Stimulated activated CD4-positive, alpha-beta T cell treated with anti-CD3 and anti-CD28 coated beads, TNF-alpha, amount 100 ng/mL, for 48 hours (primary cell): ENCODE measurements around the gene GALNT9.
"Not testable (repeated sequence)": the region's sequence is repeated elsewhere in the genome, so short reads cannot be mapped to it uniquely, and the experiment has no call there.

Experiments
- DNase-seq, 3 donors: peaks; one replicate each; pipeline ENCODE4 v3.0.0-alpha.2; 2020; ENCODE audit warnings: low read depth in 3 of 3

Gene GALNT9

DNA sequence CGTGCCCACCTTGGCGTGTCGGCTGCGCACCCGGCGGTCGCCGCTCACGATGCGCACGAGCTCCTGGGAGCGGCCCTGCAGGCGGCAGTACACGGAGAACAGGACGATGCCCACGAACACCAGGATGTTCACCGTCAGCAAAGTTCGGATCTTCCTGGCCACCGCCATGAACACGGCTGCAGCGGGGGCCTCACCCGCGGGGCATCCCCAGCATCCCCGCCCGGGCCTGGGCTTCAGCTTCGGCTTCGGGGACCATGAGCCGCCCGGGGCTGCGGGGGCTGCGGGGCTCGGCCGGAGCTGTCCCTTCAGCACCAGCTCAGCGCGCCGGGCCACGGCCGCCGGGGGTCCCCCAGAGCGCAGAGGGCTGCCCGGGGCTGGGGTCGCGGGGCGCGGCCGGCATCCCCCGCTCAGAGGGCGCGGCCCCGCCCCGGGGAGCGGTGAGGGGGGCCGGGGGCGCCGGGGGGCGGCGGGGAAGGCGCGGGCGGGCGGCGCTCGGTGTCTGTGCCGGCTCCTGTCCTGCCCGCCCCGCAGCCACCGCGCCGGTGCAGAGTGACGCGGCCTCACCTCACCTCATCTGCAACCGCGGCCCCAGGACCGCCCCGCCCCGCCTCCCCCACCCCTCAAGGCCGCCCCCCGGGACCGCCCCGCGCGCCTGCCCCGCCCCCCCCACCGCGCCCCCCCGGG lies at the start of gene GALNT9:
Gene GALNT9, minus strand, starts transcription at position 554 of the 684 bp plus-strand sequence. Its CDS starts 386 bp downstream, at position 168.
- DNase-seq, result no peak

DNA sequence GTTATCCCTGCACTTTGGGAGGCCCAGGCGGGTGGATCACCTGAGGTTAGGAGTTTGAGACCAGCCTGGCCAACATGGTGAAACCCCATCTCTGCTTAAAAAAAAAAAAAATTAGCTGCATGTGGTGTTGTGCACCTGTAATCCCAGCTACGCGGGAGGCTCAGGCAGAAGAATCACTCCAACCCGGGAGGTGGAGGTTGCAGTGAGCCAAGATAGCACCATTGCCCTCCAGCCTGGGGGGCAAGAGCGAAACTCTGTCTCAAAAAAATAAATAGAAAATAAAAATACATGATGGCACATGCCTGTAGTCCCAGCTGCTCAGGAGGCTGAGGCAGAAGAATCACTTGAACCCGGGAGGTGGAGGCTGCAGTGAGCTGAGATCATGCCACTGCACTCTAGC lies 49.7 kb upstream of the GALNT9 start:
- DNase-seq, result not testable (repeated sequence)

DNA sequence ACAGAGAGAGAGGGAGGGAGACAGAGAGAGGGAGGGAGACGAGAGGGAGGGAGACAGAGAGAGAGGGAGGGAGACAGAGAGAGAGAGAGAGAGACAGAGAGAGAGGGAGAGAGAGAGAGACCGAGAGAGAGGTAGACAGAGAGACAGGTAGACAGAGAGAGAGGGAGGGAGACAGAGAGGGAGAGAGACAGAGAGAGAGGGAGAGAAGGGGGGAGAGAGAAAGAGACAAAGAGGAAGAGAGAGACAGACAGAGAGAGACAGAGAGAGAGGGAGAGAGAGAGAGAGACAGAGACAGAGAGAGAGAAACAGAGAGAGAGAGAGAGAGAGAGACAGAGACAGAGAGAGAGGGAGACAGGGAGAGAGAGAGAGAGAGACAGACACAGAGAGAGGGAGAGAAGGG lies 47.8 kb upstream of the GALNT9 start:
- DNase-seq, result no peak

DNA sequence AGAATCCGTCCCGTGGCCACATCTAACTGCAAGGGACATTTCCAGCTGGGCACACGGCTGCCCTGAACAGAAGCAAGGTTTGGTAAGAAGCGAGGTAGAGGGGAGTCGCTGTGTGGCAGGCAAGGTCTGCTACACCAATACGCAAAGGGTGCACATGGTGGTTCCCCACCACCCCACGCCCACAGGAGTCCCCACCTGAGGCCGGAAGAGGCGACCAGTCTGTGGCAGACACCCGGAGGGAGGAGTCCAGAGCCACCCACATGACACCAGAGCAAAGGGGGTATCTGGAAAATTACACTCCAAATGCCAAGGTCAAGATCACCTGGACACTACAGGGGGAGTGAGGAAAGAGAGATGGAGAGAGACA lies 47.1 kb upstream of the GALNT9 start:
- no peak for DNase-seq

DNA sequence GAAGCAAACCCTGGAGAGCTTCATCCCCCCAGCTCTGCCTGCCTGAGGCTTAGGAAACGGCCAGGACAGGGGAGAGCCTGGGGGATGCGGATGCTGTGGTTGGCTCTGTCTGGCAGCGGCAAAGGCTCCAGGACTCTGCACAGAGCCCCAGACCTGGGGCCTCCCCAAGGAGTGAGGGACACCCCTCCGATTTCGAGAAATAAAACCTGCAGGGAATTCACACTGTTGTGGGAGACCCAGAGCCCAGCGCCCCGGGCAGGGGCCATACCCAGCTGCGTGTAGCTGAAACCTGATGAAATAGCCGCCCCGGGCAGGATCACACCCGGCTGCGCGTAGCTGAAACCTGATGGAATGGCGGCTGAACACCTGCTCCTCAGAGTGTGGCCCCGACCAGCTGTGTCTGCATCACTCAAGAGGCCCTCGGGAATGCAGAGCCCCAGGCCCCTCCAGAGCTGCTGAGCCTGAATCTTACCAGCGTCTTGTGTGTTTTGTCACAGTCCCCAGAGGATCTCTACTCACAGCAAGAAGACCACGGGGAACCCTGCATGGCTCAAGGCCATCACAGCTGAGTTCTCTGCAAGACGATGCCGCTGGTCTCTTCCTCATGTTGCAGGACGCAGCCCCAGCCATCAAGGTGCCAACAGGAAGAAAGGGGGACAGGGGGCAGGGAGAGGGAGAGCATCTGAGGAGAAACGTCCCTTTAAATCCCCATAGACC lies 46.5 kb upstream of the GALNT9 start:
- no peak for DNase-seq

DNA sequence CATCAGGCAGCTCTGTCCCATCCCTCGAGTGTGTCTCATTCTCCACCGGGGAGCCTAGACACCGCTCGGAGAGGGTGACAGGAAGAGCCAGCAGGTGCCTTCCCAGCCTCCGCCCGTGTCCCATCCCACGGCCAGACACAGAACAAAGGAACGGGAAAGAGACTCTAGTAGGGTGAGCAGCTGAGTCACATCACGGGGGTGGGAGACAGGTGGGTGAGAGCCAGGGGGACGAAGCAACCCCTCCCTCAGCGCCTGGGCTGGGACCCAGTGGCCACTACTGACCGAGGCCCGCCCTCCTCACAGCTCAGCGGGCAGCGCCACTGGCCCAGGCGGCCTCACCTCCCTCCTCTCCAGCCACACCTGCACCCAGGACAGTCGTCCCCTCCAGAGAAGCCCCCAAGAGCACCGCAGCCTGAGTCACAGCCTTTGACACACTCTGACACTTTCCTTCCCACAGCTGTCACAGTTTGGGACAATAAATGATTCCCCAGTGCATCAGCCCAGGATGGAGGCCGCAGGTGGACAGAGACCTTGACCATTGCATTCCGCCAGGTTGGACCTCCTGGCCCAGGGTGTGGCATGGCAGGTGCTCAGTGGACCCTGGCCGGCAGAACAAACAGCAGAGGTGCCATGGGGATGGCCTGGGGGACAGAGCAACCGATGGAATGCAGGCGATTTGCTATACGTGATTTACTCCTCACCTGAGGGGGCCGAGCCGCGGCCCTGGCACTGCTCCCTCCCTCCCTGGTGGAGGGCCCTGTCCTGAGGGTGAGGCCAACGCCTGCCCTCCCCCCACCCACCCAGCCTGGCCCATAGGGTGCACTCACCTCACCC lies 45.4 kb upstream of the GALNT9 start:
- DNase-seq, result no peak

DNA sequence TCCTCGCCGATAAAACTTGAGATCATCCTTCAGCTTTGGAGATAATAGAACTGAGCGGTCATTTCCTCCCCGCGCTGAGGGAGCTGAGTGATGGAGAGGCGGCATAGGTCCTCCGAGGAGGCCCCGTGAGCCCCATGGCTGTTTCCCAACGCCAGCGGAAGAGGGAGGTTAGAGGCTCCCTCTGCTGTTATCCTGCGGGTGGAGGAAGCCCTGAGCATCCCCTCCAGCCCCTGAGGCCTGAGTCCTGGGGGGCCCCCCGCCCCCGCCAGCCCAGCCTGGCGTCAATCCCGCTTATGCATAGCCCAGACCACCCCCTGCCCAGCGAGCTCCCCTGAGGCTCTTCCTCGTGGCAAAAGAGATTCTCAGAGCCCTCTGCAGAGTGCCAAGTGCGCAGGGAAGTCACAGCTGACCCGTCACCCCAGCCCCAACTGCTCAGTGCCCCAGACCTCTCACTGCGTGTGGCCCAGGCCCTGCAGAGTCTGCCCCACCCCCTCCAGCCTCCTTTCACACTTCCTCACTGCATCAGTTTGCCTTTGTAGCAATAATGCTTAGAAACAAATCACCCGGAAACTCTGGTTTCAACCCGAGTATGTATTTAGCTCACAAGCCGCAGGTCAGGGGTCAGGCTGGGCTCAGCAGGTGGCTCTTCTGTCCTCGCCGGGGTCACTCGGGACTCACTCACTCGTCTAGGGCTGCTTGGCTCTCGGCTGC lies 44.7 kb upstream of the GALNT9 start:
- DNase-seq, result no peak

DNA sequence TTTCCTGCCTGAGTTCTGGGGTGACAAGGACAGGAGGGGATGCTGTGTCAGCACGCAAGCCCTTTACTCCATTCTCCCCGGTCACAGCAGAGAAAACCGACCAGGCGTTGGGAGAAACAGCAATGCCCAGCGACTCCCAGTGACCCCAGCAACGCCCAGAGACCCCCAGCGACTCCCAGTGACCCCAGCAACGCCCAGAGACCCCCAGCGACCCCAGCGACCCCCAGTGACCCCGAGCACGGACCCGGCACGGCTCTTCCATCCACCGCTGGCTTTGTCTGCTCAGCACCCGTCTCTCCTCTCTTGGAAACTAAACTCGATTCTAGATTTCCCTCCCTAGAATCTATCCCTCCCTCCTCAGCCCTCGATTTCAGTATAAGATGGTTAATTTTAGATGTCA lies 38.5 kb upstream of the GALNT9 start:
- no peak for DNase-seq

DNA sequence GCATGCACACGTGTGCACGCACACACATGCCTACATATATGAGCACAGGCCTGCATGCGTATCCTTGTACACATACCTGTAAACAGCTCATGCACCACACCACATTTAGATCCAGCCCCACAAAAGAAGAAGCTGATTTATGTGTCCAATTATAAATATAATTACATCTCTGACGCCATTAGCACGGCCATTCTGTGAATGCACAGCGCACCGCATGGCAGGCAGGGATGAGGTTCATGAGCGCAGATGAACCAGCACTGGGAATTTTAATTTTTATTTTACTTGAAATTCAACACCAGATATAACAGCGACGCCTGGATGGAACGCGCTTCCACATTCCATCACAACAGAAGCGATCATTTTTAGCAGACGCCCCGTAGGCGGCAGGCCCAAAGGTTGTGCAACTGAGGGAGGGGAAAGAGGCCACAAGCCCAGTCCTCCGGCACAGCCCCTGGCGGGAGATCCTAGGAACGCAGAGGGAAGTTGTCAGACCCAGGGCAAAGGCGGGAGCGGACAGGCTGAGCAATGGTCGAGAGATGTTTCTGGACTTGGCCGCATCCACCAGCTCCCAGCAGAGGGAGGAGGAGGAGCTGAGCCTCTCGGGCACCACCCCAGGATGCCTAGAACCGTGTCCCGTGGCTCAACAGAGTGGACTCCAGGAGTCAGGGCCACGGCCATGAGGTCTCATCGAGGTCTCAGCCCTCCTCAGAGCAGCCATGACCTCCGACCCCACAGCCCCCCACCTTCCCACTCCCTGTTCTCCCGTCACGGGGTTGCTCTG lies 37.9 kb upstream of the GALNT9 start:
- DNase-seq, result no peak

DNA sequence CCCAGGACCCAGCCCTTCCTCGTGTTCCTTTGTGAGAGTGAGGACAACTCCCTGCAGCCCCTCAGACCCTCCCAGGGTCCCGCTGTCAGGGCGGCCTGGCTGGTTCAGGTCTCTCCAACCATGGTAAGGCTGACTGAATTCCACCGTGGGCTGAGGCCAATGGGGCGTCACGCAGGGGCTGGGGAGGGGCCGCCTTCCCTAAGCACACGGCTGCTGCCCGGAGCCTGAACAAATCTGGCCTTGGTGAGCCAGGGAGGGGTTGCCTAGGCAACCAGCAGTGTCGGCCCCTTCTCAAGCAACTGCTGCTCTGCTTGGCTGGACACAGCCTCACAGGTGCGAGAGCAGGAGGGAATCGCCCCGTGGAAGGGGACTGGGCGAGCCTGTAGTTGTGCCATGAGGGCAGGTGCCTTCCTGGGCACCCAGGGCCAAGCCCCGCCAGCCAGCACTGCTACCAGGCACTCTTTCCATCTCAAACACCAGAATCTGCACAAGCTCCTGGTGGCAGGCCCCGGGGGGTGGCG lies 37.0 kb upstream of the GALNT9 start:
- DNase-seq, result no peak

DNA sequence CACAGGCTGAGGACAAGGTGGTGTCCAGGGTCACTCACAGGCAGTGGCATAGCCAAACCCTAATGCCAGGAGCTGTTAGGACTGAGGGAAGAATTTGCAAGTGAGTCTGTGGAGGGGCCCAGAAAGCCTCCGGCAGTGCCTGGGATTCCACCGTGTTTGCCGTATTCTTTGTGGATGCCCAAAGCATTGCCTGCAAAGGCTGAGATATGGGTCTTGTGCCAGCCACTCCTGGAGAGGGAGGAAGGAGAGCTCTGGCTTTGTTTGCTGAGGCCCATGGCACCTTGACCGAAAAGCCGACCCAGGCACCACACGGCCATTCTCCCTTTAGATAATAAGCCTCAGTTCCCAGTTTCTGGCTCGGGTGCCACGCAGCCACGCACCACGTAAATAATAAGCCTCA lies 35.8 kb upstream of the GALNT9 start:
- no peak for DNase-seq

DNA sequence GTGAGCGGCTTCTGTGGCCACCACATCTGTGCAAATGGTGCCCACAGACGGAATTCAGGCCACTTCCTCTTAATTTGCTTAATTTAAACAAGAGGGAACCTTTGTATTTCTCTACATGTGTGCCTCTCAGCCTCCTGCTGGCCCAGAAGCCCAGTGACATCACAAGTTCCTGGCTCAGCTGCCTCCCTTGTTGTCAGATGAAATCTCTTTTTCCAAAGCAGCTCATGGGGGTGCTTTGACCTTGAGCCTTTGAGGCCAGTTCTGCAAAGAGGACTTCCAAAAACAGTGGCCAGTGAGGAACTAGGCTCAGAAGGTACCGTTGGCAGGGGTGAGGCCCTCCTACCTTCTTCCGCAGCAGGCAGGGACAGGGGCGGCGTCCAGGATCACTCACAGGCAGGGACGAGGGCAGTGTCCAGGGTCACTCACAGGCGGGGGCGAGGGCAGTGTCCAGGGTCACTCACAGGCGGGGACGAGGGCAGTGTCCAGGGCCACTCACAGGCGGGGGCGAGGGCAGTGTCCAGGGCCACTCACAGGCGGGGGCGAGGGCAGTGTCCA lies 35.0 kb upstream of the GALNT9 start:
- DNase-seq, result no peak

DNA sequence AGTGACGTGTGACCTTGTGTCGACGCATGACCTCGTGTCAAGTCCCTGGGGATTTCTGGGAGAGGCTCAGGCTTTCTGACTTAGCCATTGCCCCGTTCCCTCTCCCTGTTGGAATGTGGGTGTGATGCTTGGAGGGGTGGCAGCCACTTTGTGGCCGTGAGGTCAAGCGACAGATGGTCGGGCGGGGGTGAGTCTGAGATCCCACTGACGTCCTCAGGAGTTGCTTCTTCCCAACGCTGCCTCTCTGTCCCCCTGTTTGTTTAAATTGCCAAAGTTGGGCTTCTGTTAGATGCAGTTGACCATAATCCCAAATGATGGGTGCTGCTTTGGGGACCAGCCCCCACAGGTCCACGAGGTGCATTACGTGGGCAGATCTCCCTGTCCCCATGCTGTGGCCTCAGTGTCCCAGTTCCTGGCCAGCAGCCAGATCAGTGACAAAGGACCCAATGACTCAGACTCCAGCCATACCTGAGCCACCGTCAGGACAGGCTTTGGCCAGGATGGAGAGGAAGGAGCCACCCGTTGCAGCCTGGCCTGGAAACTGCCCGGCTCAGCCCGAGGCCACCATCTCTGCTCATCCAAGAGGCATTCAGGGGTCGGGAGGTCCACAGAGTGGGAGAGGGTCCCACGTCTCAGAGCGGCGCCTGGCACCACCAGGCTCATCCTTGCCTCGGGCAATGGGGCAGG lies 34.4 kb upstream of the GALNT9 start:
- no peak for DNase-seq

DNA sequence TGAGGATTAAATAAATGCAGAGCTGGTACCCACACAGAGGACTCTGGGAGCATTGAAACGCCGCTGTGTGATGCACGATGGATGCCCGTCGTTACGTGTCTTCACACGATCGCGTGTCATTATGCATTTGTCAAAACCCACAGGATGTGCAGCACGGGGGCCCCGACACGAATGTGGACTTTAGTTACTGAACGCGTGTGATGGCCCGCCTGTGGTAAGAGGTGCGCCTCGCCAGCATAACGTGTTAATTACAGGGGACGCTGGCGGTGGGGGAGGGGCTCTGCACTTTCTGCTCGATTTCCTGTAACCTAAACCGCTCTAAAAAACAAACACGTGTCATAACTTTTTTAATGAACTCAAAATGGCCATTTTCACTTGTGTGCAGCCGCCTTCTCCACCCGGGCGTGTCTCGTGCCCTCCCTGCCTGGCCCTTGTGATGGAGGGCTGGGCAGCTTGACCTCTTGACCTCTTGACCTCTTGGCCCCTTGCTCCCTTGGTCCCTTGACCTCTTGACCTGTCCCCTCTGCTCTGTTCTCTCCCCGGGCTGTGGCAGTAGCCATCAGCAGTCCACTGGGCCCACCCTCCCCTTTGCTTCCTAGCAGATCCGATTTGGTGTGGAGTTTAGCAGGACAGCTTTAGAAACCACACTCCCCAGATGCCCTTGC lies 33.7 kb upstream of the GALNT9 start:
- no peak for DNase-seq

DNA sequence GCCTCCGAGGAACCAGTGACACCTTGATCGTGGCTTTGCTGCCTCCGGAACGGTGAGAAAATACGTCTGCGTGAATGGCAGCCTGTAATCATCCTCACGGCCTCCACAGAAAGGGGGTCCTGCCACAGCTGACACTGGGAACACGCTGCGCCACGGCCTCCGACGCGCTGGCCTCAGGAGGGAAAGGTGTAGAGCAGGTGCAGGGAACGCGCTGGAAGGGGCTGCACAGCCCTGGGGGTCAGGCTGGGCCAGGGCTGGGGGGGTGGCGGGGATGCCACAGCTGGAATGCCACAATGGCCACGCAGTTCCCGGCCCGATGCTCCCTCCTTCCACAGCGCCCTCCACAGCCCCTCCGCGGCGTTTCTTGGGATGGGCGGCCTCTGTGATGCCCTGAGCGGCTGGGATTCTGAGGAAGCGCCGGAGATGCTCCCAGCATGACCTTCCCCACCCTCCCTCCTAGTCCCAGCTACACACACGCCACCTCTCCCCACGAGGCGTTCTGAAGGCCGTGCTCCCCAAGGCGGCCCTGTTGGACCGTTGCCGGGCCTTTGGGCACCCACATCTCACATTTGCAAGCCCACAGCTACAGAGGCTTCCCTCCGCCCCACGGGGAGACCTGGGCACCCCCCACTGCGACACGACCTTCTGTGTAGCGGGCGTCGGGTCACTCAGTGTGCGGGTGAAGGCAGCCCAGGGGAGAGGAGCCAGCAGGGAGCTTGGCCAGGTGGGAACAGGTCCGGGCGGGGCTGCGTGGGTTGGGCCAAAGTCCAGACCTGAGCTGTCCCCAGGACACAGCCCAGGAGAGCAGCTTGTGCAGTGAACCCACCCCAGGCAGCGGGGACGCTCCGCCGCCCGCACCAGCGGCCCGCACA lies 31.8 kb upstream of the GALNT9 start:
- no peak for DNase-seq

DNA sequence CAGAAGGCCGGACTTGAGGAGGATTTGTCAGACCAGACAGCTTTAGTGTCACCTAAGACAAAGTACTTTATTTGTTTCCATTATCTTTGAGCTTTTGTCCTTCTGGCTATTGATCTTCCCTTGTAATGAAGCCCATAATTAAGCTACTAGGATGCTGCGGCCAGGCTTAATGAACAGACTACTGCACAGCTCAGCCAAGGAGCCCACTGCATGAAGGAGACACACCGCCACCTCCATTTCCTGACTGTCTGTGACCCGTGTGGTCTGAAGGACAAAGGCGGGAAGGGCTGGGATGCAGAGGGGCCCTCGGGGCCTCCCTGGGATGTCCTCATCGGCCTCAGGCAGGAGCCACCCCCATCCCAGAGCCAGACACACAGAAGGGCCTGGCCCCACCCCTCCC lies 31.0 kb upstream of the GALNT9 start:
- no peak for DNase-seq

DNA sequence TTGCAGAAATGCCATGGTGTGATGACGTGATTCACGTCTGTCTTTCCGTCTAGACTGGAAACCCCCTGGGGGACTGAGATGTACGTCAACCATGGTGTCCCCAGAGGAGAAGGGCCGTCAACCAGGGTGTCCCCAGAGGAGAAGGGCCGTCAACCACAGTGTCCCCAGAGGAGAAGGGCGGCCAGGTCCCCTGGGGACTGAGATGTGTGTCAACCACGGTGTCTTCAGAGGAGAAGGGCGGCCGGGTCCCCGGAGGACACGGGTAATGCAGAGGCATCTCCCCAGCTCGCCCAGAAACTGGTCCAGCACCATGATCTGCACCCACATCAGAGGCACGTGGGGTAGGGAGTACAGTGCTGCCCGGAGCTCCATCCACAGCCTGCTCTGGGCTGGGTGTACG lies 30.6 kb upstream of the GALNT9 start:
- no peak for DNase-seq

DNA sequence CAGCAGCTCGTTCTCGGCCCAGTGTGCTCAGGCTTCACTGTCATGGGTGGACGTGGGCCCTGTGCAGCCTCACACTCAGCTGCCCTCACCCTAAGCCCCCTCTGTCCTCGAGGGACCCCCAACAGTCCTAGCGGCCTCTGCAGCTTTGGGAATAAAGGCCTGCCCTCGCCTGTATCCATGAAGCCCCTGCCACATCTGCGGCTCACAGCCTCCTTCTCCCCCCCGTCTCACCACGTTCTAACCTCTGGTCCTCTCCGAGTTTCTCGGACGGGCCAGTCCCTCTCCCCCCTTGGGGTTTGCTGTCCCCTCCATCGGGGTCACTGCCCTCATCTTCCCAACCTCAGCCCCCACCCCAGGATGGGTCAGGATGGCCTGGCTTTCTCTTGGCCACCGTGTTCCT lies 30.2 kb upstream of the GALNT9 start:
- no peak for DNase-seq
